GM18861 (cell line): Measurements from ENCODE around the gene DPYSL3.

Source experiments
- ATAC-seq: cut with Tn5 transposase; IDR thresholded peaks from one replicate; pipeline ENCODE4 v1.9.1; 2021; ENCODE audit not compliant: unreplicated experiment

Gene DPYSL3

GRCh38 chr5:147515269-147515668 lies 5.4 kb upstream of the DPYSL3 start:
- ATAC-seq, result no peak

DNA sequence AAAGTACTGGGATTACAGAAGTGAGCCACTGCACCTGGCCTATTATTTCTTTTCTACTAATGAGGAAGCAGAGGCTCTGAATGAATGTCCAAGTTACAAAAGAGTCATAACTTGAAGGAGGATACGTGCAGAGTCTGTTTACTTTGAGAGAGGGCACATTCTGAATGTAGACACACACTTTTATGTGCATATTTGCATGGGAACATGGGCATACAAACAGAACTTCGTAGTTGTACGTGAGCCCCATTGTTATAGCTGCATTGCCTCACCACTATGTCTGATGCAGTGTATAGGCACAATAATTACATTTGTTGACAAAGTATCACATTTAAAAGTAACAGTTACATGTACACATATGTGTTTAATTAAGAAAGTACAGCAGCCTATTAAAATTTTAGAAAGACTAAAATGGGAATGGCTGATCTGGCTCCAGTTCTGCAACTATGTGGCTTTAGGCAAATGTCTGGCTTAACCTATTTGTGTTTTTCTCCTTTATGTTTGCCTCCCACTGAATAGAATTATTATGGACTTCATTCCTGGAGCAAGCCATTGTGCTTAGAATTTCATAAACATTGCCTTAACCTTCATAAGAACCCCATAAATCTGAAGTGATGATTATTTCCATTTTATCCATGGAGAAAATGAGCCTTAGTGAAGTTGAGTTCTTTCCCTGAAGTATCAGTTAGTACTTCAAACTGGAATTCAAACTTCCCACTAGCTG lies 3.0 kb upstream of the DPYSL3 start:
- no peak for ATAC-seq

DNA sequence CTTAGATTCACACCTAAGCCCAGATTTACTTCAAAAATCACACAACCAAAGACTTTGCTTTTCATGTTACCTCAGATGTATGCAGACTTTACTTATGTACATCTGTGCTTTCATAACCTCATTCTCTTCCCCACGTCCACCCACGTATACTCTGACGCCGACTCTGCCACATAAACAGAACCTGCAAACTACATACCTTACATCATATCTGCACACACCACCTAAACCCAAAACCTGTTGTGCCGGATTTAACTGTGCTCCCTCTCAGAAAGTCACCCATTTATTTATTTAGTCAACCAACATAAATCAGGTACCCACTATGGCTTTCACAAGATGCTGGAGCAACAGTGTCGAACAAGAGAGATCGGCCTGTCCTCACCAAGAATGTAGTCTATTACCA lies 1.0 kb upstream of the DPYSL3 start:
- ATAC-seq, result no peak

GRCh38 chr5:147509041-147509709 lies 693 bp downstream of the DPYSL3 start:
- ATAC-seq, result no peak

DNA sequence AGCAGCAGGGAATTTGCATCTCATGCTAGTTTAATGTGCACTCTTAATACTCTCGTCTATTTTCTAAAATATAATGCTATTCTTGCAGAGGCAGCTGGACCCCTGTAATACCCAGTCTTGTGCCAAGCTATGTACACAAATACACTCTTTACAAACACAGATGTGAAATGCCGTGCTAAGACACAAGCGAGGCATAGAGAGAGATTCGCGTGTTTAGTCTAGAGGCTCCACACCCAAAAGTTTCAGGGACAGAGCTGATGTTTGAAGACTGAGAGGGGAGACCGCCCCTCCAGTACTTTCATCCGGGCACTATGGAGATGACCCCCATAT lies 1.2 kb downstream of the DPYSL3 start:
- no peak for ATAC-seq

DNA sequence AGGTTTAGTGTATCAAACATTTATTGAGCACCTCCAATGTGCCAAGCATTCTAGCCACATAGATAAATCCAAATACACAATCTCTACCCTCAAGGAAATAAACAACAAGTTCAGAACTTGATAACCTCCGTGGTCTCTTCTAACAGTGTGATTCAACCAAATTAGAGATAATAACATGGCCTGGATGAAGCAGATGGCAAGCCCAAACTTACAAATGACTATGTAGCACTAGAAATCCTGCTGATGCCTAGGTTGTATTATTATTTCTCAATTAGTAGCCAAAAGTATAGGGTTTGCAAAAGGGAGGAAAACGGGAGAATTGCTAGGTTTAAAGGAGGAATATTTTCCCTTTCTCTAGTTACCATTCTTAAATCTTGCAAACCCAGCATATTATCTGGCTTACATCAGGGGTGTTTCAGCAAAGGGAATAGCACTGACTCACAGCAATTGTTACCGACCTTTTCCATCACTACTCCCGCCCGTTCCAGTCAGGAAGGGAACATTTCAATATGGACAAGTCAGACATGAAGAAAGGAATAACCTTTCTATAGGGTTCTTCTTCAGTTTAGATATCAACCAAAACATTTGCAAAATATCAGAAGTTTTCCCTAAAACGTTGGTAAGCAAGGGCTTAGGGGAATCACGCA lies 2.3 kb downstream of the DPYSL3 start:
- no peak for ATAC-seq

DNA sequence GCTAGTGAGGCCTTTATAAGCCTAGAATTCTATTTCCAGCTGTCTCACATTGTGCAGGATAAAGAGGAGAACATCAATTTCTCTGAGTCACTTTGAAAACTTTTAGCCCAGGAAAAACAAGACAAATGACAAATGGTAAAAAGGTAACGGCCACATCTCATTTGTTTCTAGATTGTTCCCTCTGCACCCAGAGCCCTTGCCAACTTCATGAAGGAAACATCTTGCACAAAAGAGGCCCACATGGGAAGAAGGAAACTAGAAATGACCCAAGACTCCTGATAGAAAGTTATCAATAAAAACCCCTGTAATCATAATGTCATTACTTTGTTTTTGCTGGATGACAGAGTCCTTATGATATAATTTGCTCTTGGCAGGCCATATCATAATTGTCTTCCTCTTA lies 5.3 kb downstream of the DPYSL3 start:
- ATAC-seq, result no peak

DNA sequence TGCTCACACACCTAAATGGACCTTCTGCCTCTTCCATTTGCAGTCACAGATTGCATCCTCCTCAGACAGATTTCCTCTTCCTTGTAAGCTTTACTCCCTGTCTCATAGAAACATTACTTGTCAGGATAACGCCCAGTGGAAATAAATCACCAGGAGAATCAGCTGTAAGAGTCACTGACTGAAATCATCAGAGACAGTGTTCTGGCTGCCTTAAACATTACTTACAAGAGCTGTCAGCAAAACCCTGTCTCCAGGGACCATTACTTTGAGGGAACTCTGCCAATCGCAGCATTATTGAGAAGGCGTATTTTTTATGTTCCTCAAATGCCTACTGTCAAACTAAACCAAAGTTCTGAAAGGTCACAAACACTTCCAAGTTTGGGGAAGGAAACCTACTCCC lies 5.9 kb downstream of the DPYSL3 start:
- ATAC-seq, result no peak

- ATAC-seq, result no peak
Observed at GRCh38 chr5:147490989-147491388, 18.9 kb downstream of the DPYSL3 start.

DNA sequence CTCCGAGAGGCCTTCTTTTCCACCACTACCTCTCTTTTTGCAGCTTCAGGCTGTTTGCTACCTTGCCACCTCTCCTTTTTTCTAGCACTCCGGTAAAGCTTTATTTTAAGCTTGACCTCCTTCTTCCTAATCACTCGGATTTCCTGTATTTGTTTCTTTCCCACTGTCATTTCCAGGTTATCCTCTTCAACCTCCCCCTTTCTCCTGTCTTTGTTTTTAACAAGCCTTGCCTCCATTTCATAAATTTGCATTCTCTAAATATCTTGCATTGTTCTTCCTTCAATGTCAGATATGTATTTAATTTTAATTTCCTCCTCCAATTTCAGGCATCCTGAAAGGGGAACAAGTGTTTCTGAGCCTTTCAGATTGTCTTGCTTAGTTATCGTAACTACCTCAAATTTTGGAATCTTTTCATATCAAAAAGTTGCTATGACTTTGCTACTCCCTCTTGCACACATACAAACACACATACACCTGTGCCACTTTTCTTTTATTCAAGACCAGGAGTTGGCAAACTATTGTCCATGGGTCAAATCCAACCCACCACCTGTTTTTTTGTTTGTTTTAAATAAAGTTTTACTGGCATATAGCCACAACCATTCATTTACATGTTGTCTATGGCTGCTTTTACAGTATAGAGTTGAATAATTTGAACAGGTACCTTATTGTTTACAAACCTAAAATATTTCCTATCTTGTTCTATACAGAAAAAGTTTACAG lies 22.7 kb downstream of the DPYSL3 start:
- no peak for ATAC-seq

GRCh38 chr5:147485814-147486213 lies 24.1 kb downstream of the DPYSL3 start:
- ATAC-seq, result no peak

DNA sequence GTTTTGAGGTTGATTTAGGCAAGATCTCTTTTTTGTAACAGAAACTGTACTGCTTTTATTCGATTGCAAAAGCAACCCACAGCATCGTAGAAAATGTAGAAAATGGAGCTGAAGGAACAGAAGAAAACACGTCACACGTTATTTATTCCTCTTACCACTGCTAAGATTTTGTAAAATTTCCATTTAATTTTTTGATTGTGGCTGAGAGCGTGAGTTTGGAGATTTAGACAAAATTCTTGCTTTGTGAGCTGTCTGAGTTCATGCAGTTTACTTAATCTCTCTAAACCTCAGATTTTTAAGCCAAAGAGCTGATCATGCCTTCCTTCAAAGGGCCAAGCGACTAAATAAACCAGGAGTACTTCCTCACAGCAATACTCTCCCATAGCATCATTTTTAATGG lies 24.8 kb downstream of the DPYSL3 start:
- no peak for ATAC-seq

- no peak for ATAC-seq
Observed at GRCh38 chr5:147484708-147485020, 25.2 kb downstream of the DPYSL3 start.

DNA sequence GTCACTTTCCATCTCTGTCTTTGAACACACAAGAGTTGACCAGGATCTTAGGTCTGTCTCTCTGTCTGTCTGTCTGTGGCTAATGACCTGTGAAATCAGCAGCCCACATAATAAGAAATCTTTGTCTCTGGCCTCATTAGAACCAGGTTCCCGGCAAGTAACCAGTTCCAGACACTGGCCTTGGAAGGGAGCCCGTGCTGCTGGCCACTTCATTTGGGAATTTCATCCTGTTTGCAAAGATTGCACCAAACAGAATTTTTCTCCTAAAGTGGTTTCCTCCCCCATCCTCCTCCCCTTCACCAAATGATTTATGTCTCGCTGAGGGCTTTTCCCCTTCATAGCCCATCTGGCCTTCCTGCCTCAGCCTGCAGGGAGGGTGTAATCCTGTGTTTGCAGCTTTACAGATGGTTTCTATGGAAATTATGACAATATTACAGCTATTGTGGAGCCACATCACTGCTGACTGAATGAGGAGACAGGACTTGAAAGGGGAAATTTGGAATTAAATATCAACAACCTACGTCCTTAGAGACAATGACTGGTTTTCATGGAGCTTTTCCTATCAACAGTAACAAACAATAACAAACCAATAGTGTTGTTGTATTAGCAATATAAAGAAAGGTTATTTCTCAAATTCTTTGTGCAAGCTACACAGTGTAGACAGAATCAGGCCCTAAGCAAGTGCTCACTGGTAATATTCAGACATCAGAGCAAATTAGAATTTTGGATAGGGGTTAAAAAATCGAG lies 25.7 kb downstream of the DPYSL3 start:
- no peak for ATAC-seq

- ATAC-seq, result no peak
Observed at GRCh38 chr5:147483188-147483790, 26.6 kb downstream of the DPYSL3 start.

- no peak for ATAC-seq
Observed at GRCh38 chr5:147482706-147483180, 27.1 kb downstream of the DPYSL3 start.

DNA sequence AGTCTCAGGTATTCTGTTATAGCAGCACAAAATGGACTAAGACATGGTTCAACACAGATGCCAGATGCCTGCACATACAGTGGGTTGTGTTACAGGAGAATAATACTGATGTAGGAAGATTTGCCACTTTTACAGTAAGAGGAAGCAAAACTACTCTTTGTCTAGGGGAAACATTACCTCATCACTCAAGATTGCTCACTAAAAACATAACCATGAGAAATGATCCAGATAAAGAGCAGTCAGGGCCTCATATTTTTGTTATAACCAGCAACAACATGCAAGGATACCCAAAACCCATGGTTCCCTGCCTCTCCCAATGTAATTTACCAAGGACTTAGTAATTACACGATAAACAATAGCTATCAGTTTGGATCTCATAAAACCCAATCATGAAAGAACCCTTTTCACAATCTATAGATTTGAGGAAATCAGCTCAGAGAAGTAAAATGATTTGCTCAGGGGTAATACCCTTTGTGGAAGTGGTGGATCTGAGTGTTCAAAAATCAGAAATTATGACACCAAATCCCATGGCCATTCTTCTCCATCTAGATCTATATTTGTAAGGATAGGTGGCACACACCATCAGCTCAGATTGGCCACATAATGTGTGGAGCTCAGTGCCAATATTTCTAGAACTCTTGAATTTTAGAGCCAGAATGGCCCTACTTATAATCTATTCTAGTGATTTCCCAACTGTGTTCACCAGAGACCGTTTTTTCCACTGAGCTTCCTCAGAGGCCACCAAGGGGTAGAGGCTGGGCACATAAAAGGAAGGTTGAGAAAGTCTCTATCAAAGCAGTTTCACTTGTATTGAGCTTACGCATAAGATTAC lies 27.8 kb downstream of the DPYSL3 start:
- no peak for ATAC-seq

- ATAC-seq, result no peak
Observed at GRCh38 chr5:147481376-147481775, 28.5 kb downstream of the DPYSL3 start.

DNA sequence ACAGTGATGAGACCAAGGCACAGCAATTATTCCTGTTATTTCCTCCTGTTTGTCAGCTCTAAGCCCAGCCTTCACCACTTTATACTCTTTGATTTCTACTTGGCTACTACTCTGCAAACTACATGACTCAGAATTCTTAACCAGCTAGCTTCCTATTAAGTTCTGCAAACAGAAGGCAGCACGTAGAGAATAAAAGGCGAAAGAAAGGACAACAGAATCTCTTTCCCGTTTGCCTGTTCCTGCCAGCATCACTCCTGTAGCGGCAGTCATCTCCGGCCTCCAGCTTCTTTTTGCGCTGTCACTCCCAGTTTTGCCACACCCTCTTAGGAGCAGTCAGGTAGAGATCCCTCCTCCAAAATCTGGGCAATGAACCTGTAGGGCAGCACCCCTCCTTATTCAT lies 29.9 kb downstream of the DPYSL3 start:
- no peak for ATAC-seq

DNA sequence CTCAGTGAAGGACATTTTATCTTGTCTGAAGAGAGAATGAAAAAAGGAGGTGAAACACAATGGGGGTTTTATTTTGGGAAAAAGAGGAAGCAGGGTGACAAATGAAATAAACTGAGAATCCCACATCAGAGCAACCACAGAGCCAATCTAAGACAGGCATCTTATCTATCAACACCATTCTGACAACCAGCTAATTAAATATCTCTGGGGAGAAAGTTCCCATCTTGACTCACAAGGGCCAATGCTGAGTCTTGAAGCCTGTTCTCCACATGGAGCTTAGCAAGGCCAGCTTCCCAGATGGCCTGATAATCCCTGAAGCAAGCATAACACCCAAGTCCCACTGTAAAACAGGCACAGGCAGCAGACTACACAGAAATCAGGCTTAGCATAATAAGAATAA lies 30.4 kb downstream of the DPYSL3 start:
- ATAC-seq, result no peak
